Measurements from ENCODE around the gene GMPPA. TPM values are rescaled to one million over a fixed set of nuclear protein-coding genes. Genes with fewer than 3 reads are reported as not detected.
A peak's percentile ranks its signal among the peaks of the same experiment; 100 is the strongest.

The GMPPA gene
- total RNA-seq, 2 donors from 2014 or later, result 21.6 to 23.3 TPM

DNA sequence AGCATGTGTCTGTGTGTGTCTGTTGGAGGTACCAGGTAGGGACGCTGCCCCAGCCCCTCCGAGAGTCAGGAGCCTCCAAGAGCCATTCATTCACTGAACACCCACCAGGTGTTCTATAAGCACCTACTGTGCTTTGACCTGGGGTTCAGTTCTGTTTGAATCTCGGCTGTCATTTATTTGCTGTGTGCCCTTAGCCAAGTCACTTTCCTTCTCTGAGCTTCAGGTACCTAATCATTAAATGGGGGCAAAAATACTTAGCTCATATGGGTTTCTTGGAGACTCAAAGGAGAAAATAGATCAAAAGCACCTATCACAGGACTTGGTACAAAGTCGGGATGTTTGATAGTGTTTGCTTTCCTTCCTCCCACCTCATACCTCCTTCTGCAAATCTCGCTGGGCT is 28.8 kb downstream of the GMPPA start:
- Histone ChIP-seq H3K36me3 (no peaks in the 10 kb centered on the region), H3K9me3 (no peaks in the 10 kb centered on the region), H3K27me3 (no peaks in the 10 kb centered on the region), H3K4me1 (peaks cover 0 to 37% of the 10 kb centered on the region in 2 donors), H3K27ac (peak overlapping the region; percentile 72 to 80), H3K4me3 (no peak overlapping the region)
- DNase-seq (ENCODE audit: low spot score), result no peak
- TF ChIP-seq, protein P1, sequence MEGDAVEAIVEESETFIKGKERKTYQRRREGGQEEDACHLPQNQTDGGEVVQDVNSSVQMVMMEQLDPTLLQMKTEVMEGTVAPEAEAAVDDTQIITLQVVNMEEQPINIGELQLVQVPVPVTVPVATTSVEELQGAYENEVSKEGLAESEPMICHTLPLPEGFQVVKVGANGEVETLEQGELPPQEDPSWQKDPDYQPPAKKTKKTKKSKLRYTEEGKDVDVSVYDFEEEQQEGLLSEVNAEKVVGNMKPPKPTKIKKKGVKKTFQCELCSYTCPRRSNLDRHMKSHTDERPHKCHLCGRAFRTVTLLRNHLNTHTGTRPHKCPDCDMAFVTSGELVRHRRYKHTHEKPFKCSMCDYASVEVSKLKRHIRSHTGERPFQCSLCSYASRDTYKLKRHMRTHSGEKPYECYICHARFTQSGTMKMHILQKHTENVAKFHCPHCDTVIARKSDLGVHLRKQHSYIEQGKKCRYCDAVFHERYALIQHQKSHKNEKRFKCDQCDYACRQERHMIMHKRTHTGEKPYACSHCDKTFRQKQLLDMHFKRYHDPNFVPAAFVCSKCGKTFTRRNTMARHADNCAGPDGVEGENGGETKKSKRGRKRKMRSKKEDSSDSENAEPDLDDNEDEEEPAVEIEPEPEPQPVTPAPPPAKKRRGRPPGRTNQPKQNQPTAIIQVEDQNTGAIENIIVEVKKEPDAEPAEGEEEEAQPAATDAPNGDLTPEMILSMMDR (IDR thresholded peaks at IDR 0.05), result no peak

DNA sequence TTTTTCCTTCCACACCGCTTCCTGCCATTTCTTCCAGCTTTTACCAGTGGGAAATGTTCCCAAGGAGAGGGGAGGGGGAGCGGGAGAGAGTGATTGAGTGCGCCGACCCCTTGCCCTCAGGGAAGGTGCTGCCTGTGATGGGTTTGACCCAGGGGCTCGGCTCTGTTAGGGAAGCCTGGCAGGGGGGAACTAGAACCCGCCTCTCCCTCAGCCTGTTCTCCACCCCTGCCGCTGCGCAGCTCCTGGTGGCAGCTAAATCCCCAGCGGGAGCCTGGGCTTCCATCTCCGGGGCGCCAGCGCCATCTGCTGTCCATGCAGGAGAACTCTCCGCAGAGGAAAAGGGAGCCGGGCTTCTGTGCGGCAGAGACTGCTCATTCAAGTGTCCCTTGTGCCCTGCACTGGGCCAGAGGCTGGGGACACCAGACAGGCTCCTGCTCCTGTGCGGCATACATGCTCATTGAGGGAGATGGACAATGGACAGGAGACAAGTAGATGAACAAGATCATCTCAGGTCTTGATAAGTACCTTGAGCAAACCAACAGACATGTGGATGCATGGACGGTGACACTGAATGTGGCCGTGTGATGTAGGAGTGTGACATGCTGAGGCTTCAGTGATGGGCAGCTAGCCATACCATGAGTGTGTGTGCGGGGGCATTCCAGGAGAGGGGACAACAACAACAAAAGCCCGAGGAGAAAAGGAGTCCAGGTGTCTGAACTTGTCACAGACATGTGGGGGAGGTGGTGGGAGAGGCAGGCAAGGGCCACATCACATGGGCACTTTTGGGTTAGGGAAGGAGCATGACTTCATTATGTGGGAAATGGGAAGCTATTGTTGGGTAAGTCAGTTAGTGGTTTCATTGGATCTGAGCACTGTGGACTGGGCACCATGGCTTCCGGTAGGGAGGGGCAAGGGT is 31.6 kb downstream of the GMPPA start:
- H3K9me3 ChIP-seq, result no peaks in the 10 kb centered on the region
- H3K27ac ChIP-seq, result no peak overlapping the region
- H3K36me3 ChIP-seq, result no peaks in the 10 kb centered on the region
- DNase-seq (ENCODE audit: low spot score), result peak; percentile 83
- TF ChIP-seq, protein P1 (IDR thresholded peaks at IDR 0.05), result peak; percentile 93 to 99
- no peak overlapping the region for H3K4me3 ChIP-seq
- peaks cover 0 to 24% of the 10 kb centered on the region in 2 donors for H3K4me1 ChIP-seq
- H3K27me3 ChIP-seq, result no peaks in the 10 kb centered on the region

DNA sequence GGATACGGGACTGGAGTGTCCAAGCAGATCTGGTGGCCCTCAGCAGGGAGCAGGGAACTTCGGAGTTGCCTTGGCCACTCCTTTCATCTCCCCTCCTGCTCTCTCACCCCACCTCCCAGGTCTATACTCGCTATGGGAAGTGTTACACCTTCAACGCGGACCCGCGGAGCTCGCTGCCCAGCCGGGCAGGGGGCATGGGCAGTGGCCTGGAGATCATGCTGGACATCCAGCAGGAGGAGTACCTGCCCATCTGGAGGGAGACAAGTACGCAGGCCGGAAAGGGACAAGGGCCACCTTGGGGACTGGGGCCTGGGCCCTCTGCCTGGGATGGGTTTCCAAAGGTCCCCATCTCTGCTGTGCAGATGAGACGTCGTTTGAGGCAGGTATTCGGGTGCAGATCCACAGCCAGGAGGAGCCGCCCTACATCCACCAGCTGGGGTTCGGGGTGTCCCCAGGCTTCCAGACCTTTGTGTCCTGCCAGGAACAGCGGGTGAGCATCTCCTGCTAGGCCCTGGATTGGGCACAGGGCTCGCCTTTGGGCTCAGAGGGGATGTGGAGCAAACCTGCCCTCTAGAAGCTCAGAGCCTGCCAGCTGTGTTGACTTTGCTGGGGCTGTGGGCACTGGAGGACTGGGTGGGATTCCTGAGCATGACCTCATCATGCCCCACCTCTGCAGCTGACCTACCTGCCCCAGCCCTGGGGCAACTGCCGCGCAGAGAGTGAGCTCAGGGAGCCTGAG is 33.1 kb downstream of the GMPPA start:
- Histone ChIP-seq H3K36me3 (no peaks in the 10 kb centered on the region), H3K27ac (no peak overlapping the region), H3K4me3 (no peak overlapping the region), H3K9me3 (no peaks in the 10 kb centered on the region), H3K27me3 (no peaks in the 10 kb centered on the region), H3K4me1 (peaks cover 0 to 9% of the 10 kb centered on the region in 2 donors)
- TF ChIP-seq, protein P1 (IDR thresholded peaks at IDR 0.05), result no peak
- DNase-seq (ENCODE audit: low spot score), result no peak

DNA sequence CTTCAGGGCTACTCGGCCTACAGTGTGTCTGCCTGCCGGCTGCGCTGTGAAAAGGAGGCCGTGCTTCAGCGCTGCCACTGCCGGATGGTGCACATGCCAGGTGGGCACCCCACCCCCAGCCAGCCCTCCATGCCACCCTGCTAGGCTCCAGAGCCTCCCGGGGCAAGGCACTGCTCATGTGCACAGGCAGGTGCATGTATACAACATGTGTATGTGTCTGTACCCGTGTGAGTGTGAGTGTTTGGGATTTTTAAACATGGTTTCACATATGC is 33.6 kb downstream of the GMPPA start:
- H3K9me3 ChIP-seq, result no peaks in the 10 kb centered on the region
- H3K4me1 ChIP-seq, result peaks cover 0 to 9% of the 10 kb centered on the region in 2 donors
- H3K27ac ChIP-seq, result no peak overlapping the region
- DNase-seq (ENCODE audit: low spot score), result no peak
- TF ChIP-seq, protein P1 (IDR thresholded peaks at IDR 0.05), result no peak
- no peaks in the 10 kb centered on the region for H3K36me3 ChIP-seq
- H3K4me3 ChIP-seq, result no peak overlapping the region
- H3K27me3 ChIP-seq, result no peaks in the 10 kb centered on the region

DNA sequence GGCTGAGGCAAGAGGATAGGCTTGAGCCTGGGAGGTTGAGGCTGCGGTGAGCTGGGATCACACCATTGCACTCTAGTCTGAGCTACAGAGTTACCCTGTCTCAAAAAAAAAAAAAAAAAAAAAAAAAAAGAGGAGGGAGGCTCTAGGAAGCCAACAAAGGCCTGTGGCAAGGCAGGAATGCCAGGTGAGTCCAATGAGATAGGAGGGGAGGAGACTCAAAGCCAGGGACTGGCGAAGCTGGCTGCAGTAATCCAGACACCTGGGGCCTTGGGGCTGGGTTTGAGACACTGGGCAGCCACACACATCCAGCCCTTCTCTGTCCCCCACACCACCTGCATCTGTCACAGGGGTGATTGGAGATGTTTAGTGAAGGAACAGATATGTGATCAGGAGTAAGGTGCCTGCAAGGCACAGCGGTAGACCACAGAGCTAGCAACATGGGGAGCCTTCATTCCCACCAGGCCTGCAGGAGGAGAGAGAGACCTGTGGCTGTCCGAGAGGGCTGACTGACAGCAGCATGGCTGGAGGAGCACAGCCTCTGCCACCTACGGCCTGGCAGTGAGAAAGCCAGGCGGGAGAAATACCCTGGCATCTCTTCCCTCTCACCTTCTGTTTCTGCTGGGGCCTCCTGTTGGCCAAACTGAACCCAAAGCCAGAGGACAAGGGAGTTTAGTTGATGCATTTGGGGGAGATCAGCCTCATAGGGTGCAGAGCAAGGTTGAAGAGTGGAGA is 35.4 kb downstream of the GMPPA start:
- H3K27me3 ChIP-seq, result no peaks in the 10 kb centered on the region

More for the DNA sequence above, 35.4 kb downstream of the GMPPA start:
- peaks cover 0 to 26% of the 10 kb centered on the region in 2 donors for H3K4me1 ChIP-seq
- no peak overlapping the region for H3K4me3 ChIP-seq
- no peak overlapping the region for H3K27ac ChIP-seq
- TF ChIP-seq, protein P1 (IDR thresholded peaks at IDR 0.05), result no peak
- H3K36me3 ChIP-seq, result peaks cover 8% of the 10 kb centered on the region
- no peak for DNase-seq (ENCODE audit: low spot score)
- no peaks in the 10 kb centered on the region for H3K9me3 ChIP-seq

All from right atrium auricular region (tissue), 2 donors.